HG03469 (cell line): ENCODE results near the gene MYO18A.
A peak's percentile ranks its signal among the peaks of the same experiment; 100 is the strongest.
"Not testable (repeated sequence)": the region's sequence is repeated elsewhere in the genome, so short reads cannot be mapped to it uniquely, and the experiment has no call there.

Experiments used
- ATAC-seq: cut with Tn5 transposase; IDR thresholded peaks from one replicate; pipeline ENCODE4 v1.9.1; 2021; ENCODE audit warnings: mild to moderate bottlenecking, moderate library complexity, moderate number of reproducible peaks; ENCODE audit not compliant: unreplicated experiment

Gene MYO18A

GRCh38 chr17:29180034-29180787 is at the start of gene MYO18A:
TSS of gene MYO18A (minus strand) at chr17:29180398. CDS start at chr17:29166940, 13,458 bp downstream.
- peak; percentile 73 for ATAC-seq

DNA sequence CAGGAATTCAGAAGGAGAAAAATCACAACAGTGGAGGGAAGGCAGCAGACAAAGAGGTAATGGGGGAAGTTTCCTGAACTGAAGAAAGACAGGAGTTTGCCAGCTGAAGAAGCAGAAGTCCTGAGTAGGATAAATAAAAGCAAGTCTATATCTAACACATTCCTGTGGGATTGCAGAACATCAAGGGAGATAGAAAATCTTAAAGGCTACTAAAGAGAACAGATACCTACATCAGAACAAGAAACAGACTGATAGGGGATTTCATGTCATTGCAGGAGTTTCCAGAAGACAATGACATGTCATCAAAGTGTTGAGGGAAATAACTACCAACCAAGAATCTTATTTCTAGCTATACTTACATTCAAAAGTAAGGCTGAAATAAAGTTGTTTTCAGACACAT is 45.2 kb upstream of the MYO18A start:
- ATAC-seq: no peak

DNA sequence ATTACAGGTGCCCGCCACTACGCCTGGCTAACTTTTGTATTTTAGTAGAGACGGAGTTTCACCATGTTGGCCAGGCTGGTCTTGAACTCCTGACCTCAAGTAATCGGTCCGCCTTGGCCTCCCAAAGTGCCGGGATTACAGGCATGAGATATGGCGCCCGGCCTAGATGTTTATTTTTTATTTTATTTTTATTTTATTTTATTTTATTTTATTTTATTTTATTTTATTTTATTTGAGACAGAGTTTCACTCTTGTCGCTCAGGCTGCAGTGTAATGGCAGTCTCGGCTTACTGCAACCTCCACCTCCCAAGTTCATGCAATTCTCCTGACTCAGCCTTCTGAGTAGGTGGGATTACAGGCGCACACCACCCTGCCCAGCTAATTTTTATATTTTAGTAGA is 41.1 kb upstream of the MYO18A start:
- ATAC-seq: not testable (repeated sequence)

- no peak for ATAC-seq
These were observed 39.3 kb upstream of the MYO18A start for GRCh38 chr17:29219378-29220047.

GRCh38 chr17:29216856-29217255 is 36.7 kb upstream of the MYO18A start:
- ATAC-seq: no peak

DNA sequence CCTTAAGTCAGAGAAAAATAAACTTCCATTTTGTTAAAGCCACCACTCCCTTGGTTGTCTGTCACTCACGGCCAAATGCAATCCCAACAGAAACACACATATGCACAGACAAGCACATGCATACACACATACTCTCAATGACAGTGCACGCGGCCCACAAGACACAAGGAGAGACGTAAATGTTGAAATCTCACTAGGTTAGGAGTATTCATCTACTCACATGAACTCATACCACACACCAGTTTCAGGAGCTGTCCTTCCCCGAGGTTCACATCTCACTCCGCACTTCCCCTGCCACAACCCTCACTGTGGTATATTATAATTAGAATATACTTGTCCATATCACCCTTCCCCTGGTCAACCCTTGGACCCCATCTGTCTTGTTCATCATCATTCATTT is 36.0 kb upstream of the MYO18A start:
- no peak for ATAC-seq

DNA sequence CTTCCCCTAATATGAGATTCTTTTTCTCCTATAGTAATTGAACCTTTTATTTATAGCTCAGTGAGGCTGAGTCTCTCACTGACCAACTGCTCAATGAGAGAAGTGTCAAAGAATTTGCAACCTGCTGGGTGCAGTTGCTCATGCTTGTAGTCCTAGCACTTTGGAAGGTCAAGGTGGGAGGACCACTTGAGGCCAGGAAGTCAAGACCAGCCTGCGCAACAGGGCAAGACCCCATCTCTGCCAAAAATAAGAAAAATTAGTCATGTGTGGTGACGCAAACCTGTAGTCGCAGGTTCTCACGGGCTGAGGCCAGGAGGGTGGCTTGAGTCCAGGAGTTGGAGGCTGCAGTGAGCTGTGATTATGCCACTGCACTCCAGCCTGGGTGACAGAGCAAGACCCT is 35.5 kb upstream of the MYO18A start:
- ATAC-seq: no peak

- ATAC-seq: no peak
These were observed 35.0 kb upstream of the MYO18A start for GRCh38 chr17:29215174-29215573.

GRCh38 chr17:29214215-29215146 is 34.3 kb upstream of the MYO18A start:
- no peak for ATAC-seq

DNA sequence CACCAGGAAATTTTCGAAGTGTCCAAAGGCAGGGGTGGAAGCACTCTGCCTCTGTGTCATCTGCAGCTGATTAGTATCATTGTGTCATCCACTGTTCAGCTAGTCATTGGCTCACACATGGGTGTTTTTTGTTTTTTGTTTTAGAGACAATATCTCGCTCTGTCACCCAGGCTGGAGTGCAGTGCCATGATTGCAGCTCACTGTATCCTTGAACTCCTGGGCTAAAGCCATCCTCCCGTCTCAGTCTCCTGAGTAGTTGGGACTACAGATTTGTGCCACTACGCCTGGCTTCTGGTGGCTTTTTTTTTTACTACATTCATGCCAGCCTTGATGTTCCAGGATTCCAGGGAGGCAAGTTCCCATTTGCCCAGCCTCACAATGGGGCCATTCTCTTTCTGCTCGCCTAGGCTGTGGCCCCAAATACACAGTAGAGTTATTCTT is 32.5 kb upstream of the MYO18A start:
- ATAC-seq: no peak

- no peak for ATAC-seq
These were observed 32.0 kb upstream of the MYO18A start for GRCh38 chr17:29212094-29212631.

DNA sequence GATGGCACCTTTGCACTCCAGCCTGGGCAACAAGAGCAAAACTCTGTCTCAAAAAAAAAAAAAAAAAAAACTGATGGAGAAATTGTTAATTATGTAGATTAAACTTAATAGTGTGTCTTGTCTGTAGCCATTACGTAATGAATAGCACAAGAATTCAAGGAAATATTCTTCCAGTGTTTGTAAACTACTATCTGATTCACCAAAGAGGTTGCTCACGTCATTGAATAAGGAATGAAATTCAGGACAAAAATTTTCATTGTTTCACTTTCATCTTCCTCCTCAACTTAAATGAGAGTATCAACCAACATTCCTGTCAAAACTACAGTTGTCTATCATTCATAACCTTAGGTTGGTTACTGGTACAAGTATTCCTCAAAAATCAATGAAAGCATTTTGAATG is 30.7 kb upstream of the MYO18A start:
- no peak for ATAC-seq

- ATAC-seq: no peak
These were observed 28.9 kb upstream of the MYO18A start for GRCh38 chr17:29209073-29209472.

GRCh38 chr17:29207975-29208374 is 27.8 kb upstream of the MYO18A start:
- no peak for ATAC-seq

DNA sequence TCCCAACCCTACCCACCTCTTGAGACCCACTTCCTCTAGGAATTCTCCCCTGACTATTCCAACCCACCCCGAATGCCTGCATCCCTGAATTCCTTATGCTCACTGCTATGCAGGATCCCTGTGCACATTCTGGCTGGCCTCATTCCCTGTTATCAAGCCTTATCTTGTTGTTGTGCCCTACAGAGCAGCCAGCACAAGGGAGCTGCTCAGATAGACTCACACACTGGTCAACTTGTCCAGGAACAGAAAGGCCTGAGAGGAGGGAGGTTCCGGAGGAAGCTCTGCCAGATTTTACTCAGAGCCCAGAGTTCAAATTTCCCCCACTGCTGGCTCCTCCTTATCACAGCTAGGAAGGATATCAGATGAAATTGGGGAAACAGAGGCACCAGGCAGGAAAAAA is 24.8 kb upstream of the MYO18A start:
- ATAC-seq: no peak

GRCh38 chr17:29204068-29204804 is 24.0 kb upstream of the MYO18A start:
- not testable (repeated sequence) for ATAC-seq

DNA sequence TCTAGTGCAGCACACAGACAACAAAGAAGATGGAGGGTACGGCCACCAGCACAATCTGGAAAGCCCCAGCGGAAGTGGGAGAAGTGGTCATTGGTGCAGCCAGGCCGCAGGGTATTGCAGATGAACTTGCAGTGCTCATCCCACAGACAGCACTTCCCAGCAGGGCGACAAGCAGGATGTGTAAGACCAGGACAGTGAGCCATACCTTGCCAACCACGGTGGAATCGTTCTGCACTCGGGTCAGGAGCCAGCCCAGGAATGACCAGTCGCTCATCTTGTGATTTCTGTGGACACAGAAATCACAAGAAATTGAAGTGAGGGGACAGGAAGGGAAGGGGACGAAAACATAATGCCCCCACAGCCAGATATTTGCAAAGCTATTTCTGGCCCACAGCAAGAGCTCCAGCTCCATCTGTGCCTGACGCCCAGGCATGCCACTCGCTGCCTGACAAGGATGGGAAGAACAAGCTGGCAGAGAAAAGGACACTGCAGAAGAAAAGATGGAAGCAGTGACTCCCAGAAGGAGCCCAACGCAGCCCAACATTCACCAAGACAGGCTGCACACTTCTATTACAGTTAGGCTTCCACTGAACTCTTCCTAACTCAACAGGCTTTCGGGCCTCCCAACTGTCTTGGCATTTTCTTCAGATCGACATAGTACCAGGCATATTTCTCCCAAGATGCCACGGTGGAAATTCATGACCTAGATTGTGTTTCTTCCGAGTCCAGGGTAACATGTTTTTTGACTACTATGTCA is 17.5 kb upstream of the MYO18A start:
- no peak for ATAC-seq

DNA sequence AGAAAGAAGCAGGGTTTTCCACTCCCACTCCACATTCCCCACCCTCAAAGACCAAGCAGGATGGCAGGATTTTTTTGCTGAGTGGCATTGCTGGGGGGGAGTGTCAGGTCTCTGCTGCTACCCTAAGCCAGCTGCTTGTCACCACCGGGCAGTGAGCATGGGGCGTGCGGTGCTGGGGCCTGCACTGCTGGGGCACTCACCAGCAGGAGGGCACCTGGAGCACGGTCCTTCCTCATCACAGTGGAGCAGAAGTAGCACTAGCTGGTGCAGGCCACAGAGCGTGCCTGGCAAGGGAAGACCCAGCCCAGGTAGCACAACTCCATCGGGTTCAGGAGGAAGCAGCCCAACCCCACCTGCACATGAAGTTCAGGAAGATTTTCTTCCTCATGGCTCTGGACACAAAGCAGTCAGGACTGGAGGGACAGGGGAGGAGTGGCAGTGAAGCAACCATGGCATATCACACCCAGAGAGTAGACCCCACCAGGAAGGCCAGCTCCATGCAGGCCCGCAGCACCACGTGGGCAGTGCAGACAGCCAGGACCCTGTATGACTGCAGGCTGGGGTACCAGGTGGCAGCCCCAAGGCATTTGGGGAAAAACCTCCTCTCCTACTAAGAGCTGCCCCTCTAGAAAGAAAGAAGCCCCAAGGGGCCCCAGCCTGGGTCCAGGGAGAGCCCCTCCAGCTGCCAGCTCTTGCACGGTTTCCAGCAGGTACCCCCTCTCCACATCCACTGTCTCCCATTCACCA is 16.7 kb upstream of the MYO18A start:
- no peak for ATAC-seq
